H1 (cell line): Measurements from ENCODE around the gene LRRC28. TPM values are rescaled to one million over a fixed set of nuclear protein-coding genes. Genes with fewer than 3 reads are reported as not detected.

Experiments
- CTCF ChIA-PET: fragments of 300-600 bp; sonication (Branson Sonifier 250); formaldehyde crosslinking; loops from one replicate; lab custom pipeline; 2021; ENCODE audit not compliant: partially characterized antibody; lab: Charles Lee
- POLR2A ChIA-PET: fragments of 300-600 bp; sonication (Branson Sonifier 250); formaldehyde crosslinking; loops from one replicate; lab custom pipeline; 2021; ENCODE audit warnings: inconsistent platforms; ENCODE audit not compliant: partially characterized antibody; lab: Charles Lee
- DNase-seq, 2 experiments: peaks; one replicate each; pipeline versions ENCODE4 v3.0.0 to v3.0.0-alpha.2; 2010 to 2022; ENCODE audit warnings: low spot score in 2 of 2, low read depth in 1 of 2, mixed read lengths in 1 of 2
- FAIRE-seq: peaks from 2 replicates; lab custom pipeline; 2011; peaks lifted over from hg19 to GRCh38; lab: Jason Lieb, UNC
- H2AFZ ChIP-seq: 2 replicates; pipeline ENCODE4 v1.8.1; 2012; ENCODE audit warnings: low read length, inconsistent platforms
- H2AK5ac ChIP-seq: 2 replicates; pipeline ENCODE4 v1.6.1; 2013; ENCODE audit warnings: low read depth, low read length
- H2BK120ac ChIP-seq: replicated peaks from 2 replicates; pipeline ENCODE3; 2013; ENCODE audit warnings: low read depth, low read length, inconsistent platforms
- H2BK12ac ChIP-seq: 2 replicates; pipeline ENCODE4 v1.6.1; 2013; ENCODE audit warnings: low read depth, low read length
- H2BK15ac ChIP-seq: 2 replicates; pipeline ENCODE4 v1.6.1; 2013; ENCODE audit warnings: low read length
- H2BK20ac ChIP-seq: 2 replicates; pipeline ENCODE4 v1.6.1; 2013; ENCODE audit warnings: low read length
- H2BK5ac ChIP-seq: 2 replicates; pipeline ENCODE4 v1.6.1; 2013; ENCODE audit warnings: low read depth, low read length
- H3K14ac ChIP-seq: 2 replicates; pipeline ENCODE4 v1.6.1; 2013; ENCODE audit warnings: inconsistent platforms; ENCODE audit not compliant: insufficient read length
- H3K18ac ChIP-seq: 2 replicates; pipeline ENCODE4 v1.6.1; 2013; ENCODE audit warnings: low read length; ENCODE audit errors: extremely low read depth
- H3K23ac ChIP-seq: 2 replicates; pipeline ENCODE4 v1.6.1; 2013; ENCODE audit warnings: inconsistent platforms; ENCODE audit not compliant: insufficient read length
- H3K23me2 ChIP-seq: 2 replicates; pipeline ENCODE4 v1.6.1; 2013; ENCODE audit warnings: low read depth, low read length
- H3K27ac ChIP-seq: 2 replicates; pipeline ENCODE4 v1.6.1; 2011; ENCODE audit warnings: low read depth, low read length, inconsistent platforms
- H3K27me3 ChIP-seq, 4 experiments: replicated peaks in 1 of 4; 1 replicate in 1 of 4; 2 replicates in 3 of 4; pipeline versions ENCODE4 v1.6.1 to v1.8.1; 2011 to 2013; ENCODE audit warnings: low read length in 3 of 4, mild to moderate bottlenecking in 3 of 4, inconsistent platforms in 2 of 4, mixed read lengths in 2 of 4, moderate library complexity in 1 of 4; ENCODE audit not compliant: control insufficient read depth in 3 of 4, insufficient read depth in 3 of 4; ENCODE audit errors: extremely low read depth in 1 of 4
- H3K36me3 ChIP-seq, 4 experiments: 2 replicates each; pipeline versions ENCODE4 v1.6.1 to v1.8.1; 2011 to 2013; ENCODE audit warnings: mild to moderate bottlenecking in 4 of 4, low read length in 3 of 4, moderate library complexity in 2 of 4, control low read depth in 1 of 4, inconsistent platforms in 1 of 4; ENCODE audit not compliant: insufficient read depth in 4 of 4, control insufficient read depth in 2 of 4
- H3K4ac ChIP-seq: replicated peaks from 2 replicates; pipeline ENCODE3; 2013; ENCODE audit warnings: low read length, low read depth, mixed read lengths, inconsistent platforms; ENCODE audit not compliant: insufficient read length
- H3K4me1 ChIP-seq, 4 experiments: replicated peaks in 1 of 4; 1 replicate in 1 of 4; 2 replicates in 3 of 4; pipeline versions ENCODE4 v1.6.1 to v1.8.1; 2011 to 2013; ENCODE audit warnings: low read length in 3 of 4, inconsistent platforms in 2 of 4, mixed read lengths in 1 of 4; ENCODE audit not compliant: insufficient read depth in 4 of 4, control insufficient read depth in 3 of 4
- H3K4me2 ChIP-seq, 2 experiments: 2 replicates each; pipeline versions ENCODE4 v1.6.1 to v1.8.1; 2011 to 2013; ENCODE audit warnings: low read depth in 2 of 2, low read length in 2 of 2, control low read depth in 1 of 2, inconsistent platforms in 1 of 2, mild to moderate bottlenecking in 1 of 2; ENCODE audit not compliant: insufficient read depth in 1 of 2
- H3K4me3 ChIP-seq, 4 experiments: fragments of 200-600, 300-600 bp in 1 of 4; sonication (generic), shearing (Covaris generic), sonication (Bioruptor Twin) in 1 of 4; 2 replicates each; pipeline versions ENCODE4 v1.5.1 to v1.8.1; 2011 to 2016; ENCODE audit warnings: low read length in 4 of 4, low read depth in 3 of 4, control low read depth in 2 of 4, inconsistent platforms in 2 of 4, mild to moderate bottlenecking in 2 of 4, mixed read lengths in 1 of 4, moderate library complexity in 1 of 4; ENCODE audit not compliant: insufficient read depth in 2 of 4; ENCODE audit errors: extremely low read depth in 1 of 4
- H3K56ac ChIP-seq: replicated peaks from 2 replicates; pipeline ENCODE3; 2013; ENCODE audit warnings: low read depth, mild to moderate bottlenecking, mixed read lengths, low read length, inconsistent platforms; ENCODE audit not compliant: insufficient read length
- H3K79me1 ChIP-seq: 2 replicates; pipeline ENCODE4 v1.6.1; 2013; ENCODE audit warnings: low read depth, low read length, control low read depth
- H3K79me2 ChIP-seq, 2 experiments: 2 replicates each; pipeline versions ENCODE4 v1.6.1 to v1.8.1; 2012 to 2013; ENCODE audit warnings: low read length in 2 of 2, mild to moderate bottlenecking in 2 of 2, inconsistent platforms in 1 of 2; ENCODE audit not compliant: insufficient read depth in 2 of 2, control insufficient read depth in 1 of 2
- H3K9ac ChIP-seq, 4 experiments: replicated peaks in 1 of 4; 1 replicate in 1 of 4; 2 replicates in 3 of 4; pipeline versions ENCODE4 v1.6.1 to v1.8.1; 2011 to 2013; ENCODE audit warnings: low read depth in 3 of 4, low read length in 3 of 4, control low read depth in 2 of 4, mild to moderate bottlenecking in 2 of 4, moderate library complexity in 2 of 4, inconsistent platforms in 1 of 4; ENCODE audit errors: extremely low read depth in 1 of 4
- H3K9me3 ChIP-seq, 2 experiments: 2 replicates each; pipeline versions ENCODE4 v1.6.1 to v1.8.1; 2012 to 2013; ENCODE audit warnings: mild to moderate bottlenecking in 2 of 2, moderate library complexity in 2 of 2, control low read depth in 1 of 2, inconsistent platforms in 1 of 2, low read depth in 1 of 2, low read length in 1 of 2, mixed read lengths in 1 of 2; ENCODE audit not compliant: insufficient read depth in 2 of 2
- H4K20me1 ChIP-seq, 2 experiments: replicated peaks in 1 of 2; 2 replicates each; pipeline versions ENCODE3 to v1.8.1; 2011 to 2013; ENCODE audit warnings: inconsistent platforms in 2 of 2, low read length in 2 of 2, mild to moderate bottlenecking in 1 of 2; ENCODE audit not compliant: insufficient read depth in 2 of 2, control insufficient read depth in 1 of 2
- H4K5ac ChIP-seq: 2 replicates; pipeline ENCODE4 v1.6.1; 2013; ENCODE audit warnings: low read length, low read depth, mixed read lengths, inconsistent platforms; ENCODE audit not compliant: insufficient read length
- H4K8ac ChIP-seq: 2 replicates; pipeline ENCODE4 v1.8.0; 2013; ENCODE audit warnings: mild to moderate bottlenecking, moderate library complexity, low read length, inconsistent platforms; ENCODE audit not compliant: insufficient read depth; ENCODE audit errors: extremely low read depth
- H4K91ac ChIP-seq: replicated peaks from 2 replicates; pipeline ENCODE3; 2013; ENCODE audit warnings: low read length, mixed read lengths, inconsistent platforms; ENCODE audit not compliant: insufficient read length
- CREB1 ChIP-seq: IDR thresholded peaks from 2 replicates; pipeline ENCODE4 v1.6.1; 2012; ENCODE audit warnings: inconsistent platforms
- PHF8 ChIP-seq: fragments of 200-600 bp; sonication (generic); conservative IDR thresholded peaks from 2 replicates; pipeline ENCODE4 v1.7.1; 2012; ENCODE audit warnings: low read depth, mild to moderate bottlenecking, inconsistent platforms, low read length, moderate library complexity
- RBBP5 ChIP-seq: IDR thresholded peaks from 2 replicates; pipeline ENCODE4 v1.7.1; 2012; ENCODE audit warnings: low read depth, mild to moderate bottlenecking, inconsistent platforms, low read length, moderate library complexity, borderline replicate concordance
- WGBS, 2 experiments: shearing (Covaris generic) in 1 of 2; methylation state at CpG; one replicate each; pipeline versions ENCODE4 v1.1.6 to v1.1.7; 2013 to 2015; ENCODE audit warnings: low lambda C conversion rate in 2 of 2, mixed read lengths in 2 of 2, inconsistent platforms in 1 of 2, low coverage in 1 of 2, missing lambda C conversion rate in 1 of 2; ENCODE audit not compliant: insufficient replicate concordance in 2 of 2, insufficient coverage in 1 of 2, insufficient read length in 1 of 2; ENCODE audit errors: extremely low coverage in 1 of 2, missing lambda C conversion rate in 1 of 2; 5-methylcytosine and 5-hydroxymethylcytosine counted together
- polyA plus RNA-seq, 7 experiments: library from polyadenylated mRNA; depleted of rRNA in 3 of 7; stranded (reverse) in 5 of 7; unstranded in 2 of 7; fragments of >200 nt in 5 of 7; fragments of 200-250 nt in 2 of 7; gene quantifications; 1 replicate in 5 of 7; 2 replicates in 1 of 7; 4 replicates in 1 of 7; pipeline versions ENCODE4 v1.2.1 to v1.2.3, GENCODE V29; 2011 to 2013; ENCODE audit warnings: missing spikeins in 2 of 7, mixed read lengths in 2 of 7
- total RNA-seq: library from RNA; stranded (reverse); fragmentation: NEBNext Ultra II Directional; extraction: Animal tissue kit (Norgen Biotek cat#: 25700); gene quantifications from 2 replicates; pipeline ENCODE4 v1.2.1, GENCODE V29; 2021

LRRC28 gene
- total and polyA plus RNA-seq, 2 of the 8 experiments (the other 6 are each of a cell fraction or from before 2014, with no cell fraction given): 20.2 to 23.3 TPM

DNA sequence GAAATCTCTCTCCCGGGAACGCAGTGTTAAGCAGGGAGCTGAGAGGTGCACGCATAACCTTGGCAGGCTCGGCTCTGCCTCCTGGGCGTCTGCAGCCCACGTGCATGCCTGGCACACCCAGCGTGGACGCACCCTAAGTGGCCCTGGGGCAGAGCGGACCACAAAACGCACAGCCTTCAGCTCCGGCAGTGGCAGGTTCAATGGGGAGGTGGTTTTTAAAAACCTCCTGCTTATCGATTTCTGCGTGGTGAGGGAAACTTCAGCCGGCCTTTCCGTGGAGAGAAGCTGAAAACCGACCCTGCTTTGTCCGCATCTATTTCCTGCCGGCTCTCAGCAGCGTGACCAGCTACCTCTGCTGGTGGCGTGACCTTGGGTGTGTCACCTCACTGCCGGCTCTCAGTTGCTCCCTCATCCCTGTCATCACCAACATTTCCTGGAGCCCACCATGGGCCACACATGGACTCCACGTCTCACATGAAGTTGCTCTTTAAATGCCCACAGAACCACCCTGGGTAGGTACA lies 179.7 kb downstream of the LRRC28 start:
- Histone ChIP-seq H2BK5ac (no peak overlapping the region), H3K36me3 (no peaks in the 10 kb centered on the region), H2BK20ac (no peak overlapping the region), H3K27ac (no peak overlapping the region), H3K56ac (no peak overlapping the region), H2AFZ (no peak overlapping the region), H2BK12ac (no peak overlapping the region), H3K4me1 (peaks cover 0 to 11% (median 0%) of the 10 kb centered on the region in 4 experiments; a peak in 1 of 7 replicates), H3K4me2 (no peak overlapping the region), H4K5ac (no peak overlapping the region), H3K4me3 (no peak overlapping the region), H3K79me2 (no peaks in the 10 kb centered on the region), H3K23ac (no peak overlapping the region), H3K14ac (no peak overlapping the region), H3K27me3 (no peaks in the 10 kb centered on the region; a peak in 1 of 7 replicates), H4K91ac (no peak overlapping the region), H2BK120ac (no peak overlapping the region), H4K20me1 (no peaks in the 10 kb centered on the region), H4K8ac (no peak overlapping the region; the same call in 1 of the 2 replicates), H3K23me2 (no peaks in the 10 kb centered on the region; the same call in 1 of the 2 replicates), H3K4ac (no peak overlapping the region), H2BK15ac (no peak overlapping the region), H2AK5ac (no peak overlapping the region), H3K9ac (no peak overlapping the region), H3K9me3 (no peaks in the 10 kb centered on the region), H3K79me1 (no peaks in the 10 kb centered on the region), H3K18ac (no peak overlapping the region)
- no peak for FAIRE-seq
- CTCF ChIA-PET: interaction anchor here (1.1 to 1.9 kb wide), 4 partner anchors 15 to 273 kb away, joined by 3 to 9 read pairs (median 5); no protein-coding TSS in a partner anchor
- DNase-seq: no peak
- 87% methylated on average over 22 of the region's 22 CpGs; no CpG with 5 or more reads in 1 of the 2 experiments for WGBS, 2 experiments
- POLR2A ChIA-PET: interaction anchor here (1.0 kb wide), 1 partner anchor 10 kb away, joined by 3 read pairs; no protein-coding TSS in a partner anchor
- TF ChIP-seq CREB1: no peak
- TF ChIP-seq PHF8: no peak
- TF ChIP-seq RBBP5: no peak
